Gastrocnemius medialis (tissue), 4 donors: ENCODE measurements around the gene SEPTIN11. TPM values are rescaled to one million over a fixed set of nuclear protein-coding genes. Genes with fewer than 3 reads are reported as not detected.

Experiments used
- ATAC-seq, 2 donors: fragments of 150-250 bp; one replicate each; pipeline ENCODE4 v1.9.1; 2016
- DNase-seq, 2 donors: peaks; one replicate each; pipeline ENCODE4 v3.0.0-alpha.2; 2019
- H3K27ac ChIP-seq, 4 donors: fragments of 200-600 bp; sonication (generic); 1 replicate in 1 of 4; 2 replicates in 3 of 4; pipeline ENCODE4 v1.5.1; 2016 to 2018; ENCODE audit warnings: mild to moderate bottlenecking in 2 of 4, moderate library complexity in 1 of 4
- H3K27me3 ChIP-seq, 3 donors: fragments of 200-600 bp; sonication (generic) in 2 of 3; 1 replicate in 1 of 3; 2 replicates in 2 of 3; pipeline versions ENCODE4 v1.5.1 to v1.6.0; 2016 to 2019; ENCODE audit warnings: mild to moderate bottlenecking in 1 of 3, moderate library complexity in 1 of 3
- H3K36me3 ChIP-seq, 2 donors: fragments of 200-600 bp; sonication (generic) in 1 of 2; one replicate each; pipeline ENCODE4 v1.5.1; 2017 to 2018
- H3K4me1 ChIP-seq, 2 donors: fragments of 200-600 bp; sonication (generic) in 1 of 2; one replicate each; pipeline ENCODE4 v1.5.1; 2016 to 2017; ENCODE audit warnings: mild to moderate bottlenecking in 2 of 2
- H3K4me3 ChIP-seq, 4 donors: fragments of 200-600 bp; sonication (generic) in 3 of 4; 1 replicate in 1 of 4; 2 replicates in 3 of 4; pipeline ENCODE4 v1.5.1; 2016 to 2019; ENCODE audit warnings: mild to moderate bottlenecking in 2 of 4
- H3K9me3 ChIP-seq, 3 donors: fragments of 200-600 bp; sonication (generic) in 2 of 3; 1 replicate in 1 of 3; 2 replicates in 2 of 3; pipeline ENCODE4 v1.5.1; 2016 to 2019
- CTCF ChIP-seq, 5 experiments: fragments of 450-650 bp in 3 of 5; fragments of 200-600 bp in 2 of 5; sonication (generic) in 2 of 5; IDR thresholded peaks in 4 of 5; conservative IDR thresholded peaks in 1 of 5; 1 replicate in 4 of 5; 2 replicates in 1 of 5; pipeline ENCODE4 v1.5.1; 2016 to 2019; ENCODE audit warnings: antibody characterized with exemption in 5 of 5, mild to moderate bottlenecking in 3 of 5, moderate library complexity in 3 of 5
- POLR2A ChIP-seq, 2 donors: fragments of 450-650 bp; IDR thresholded peaks; one replicate each; pipeline ENCODE4 v1.6.1; 2017; ENCODE audit warnings: antibody characterized with exemption in 2 of 2, mild to moderate bottlenecking in 2 of 2, moderate library complexity in 2 of 2
- in situ Hi-C, 4 donors: fragments of 200-750 bp; cut with MboI; loops; one replicate each; pipeline versions ENCODE4 v1.15.0 to v1.8.0; 2017; ENCODE audit warnings: low sequenced_read_pairs in 4 of 4
- intact Hi-C: fragments of 100-400 bp; cut with DNase I; formaldehyde crosslinking; loops from one replicate; pipeline ENCODE4 v1.15.1; 2023; ENCODE audit warnings: low total_unique reads
- total RNA-seq, 4 donors: library from RNA; depleted of rRNA; stranded (reverse); fragments of >200 nt; gene quantifications; one replicate each; pipeline versions ENCODE4 v1.1.0 to v1.2.3, GENCODE V29; 2016

Gene SEPTIN11
- total RNA-seq, 4 donors from 2014 or later, result 11.3 to 104 (median 47.9) TPM

- TF ChIP-seq CTCF (IDR thresholded peaks at IDR 0.05 in 4 of 5, conservative IDR thresholded peaks at IDR 0.05 in 1 of 5) (no peak), POLR2A (IDR thresholded peaks at IDR 0.05) (no peak)
- Histone ChIP-seq H3K9me3 (no peaks in the 10 kb centered on the region), H3K4me1 (peaks cover 21 to 31% of the 10 kb centered on the region in 2 donors), H3K27me3 (no peaks in the 10 kb centered on the region), H3K36me3 (no peaks in the 10 kb centered on the region), H3K27ac (no peak overlapping the region), H3K4me3 (no peak overlapping the region)
- in situ Hi-C loops (no loop called here), intact Hi-C loops (no loop called here)
- no peak for DNase-seq
- no peak for ATAC-seq
Measured at GRCh38 chr4:76990288-76991080, 40.9 kb downstream of the SEPTIN11 start.

- intact Hi-C loops, result no loop called here
- Histone ChIP-seq H3K27ac (no peak overlapping the region), H3K27me3 (no peaks in the 10 kb centered on the region), H3K4me3 (no peak overlapping the region), H3K9me3 (no peaks in the 10 kb centered on the region), H3K4me1 (peaks cover 18 to 26% of the 10 kb centered on the region in 2 donors), H3K36me3 (no peaks in the 10 kb centered on the region)
- TF ChIP-seq CTCF (IDR thresholded peaks at IDR 0.05 in 4 of 5, conservative IDR thresholded peaks at IDR 0.05 in 1 of 5), result no peak
- TF ChIP-seq POLR2A (IDR thresholded peaks at IDR 0.05), result no peak
- DNase-seq (no peak), ATAC-seq (no peak)
- in situ Hi-C loops, result no loop called here
Measured at GRCh38 chr4:76991161-76991660, 41.7 kb downstream of the SEPTIN11 start.

GRCh38 chr4:76993787-76994641, 44.5 kb downstream of the SEPTIN11 start:
- in situ Hi-C loops, result no loop called here
- Histone ChIP-seq H3K27ac (peak overlapping the region; percentile 74 to 85 (median 82)), H3K9me3 (no peaks in the 10 kb centered on the region), H3K27me3 (no peaks in the 10 kb centered on the region), H3K4me1 (peaks cover 13 to 26% of the 10 kb centered on the region in 2 donors), H3K4me3 (peak overlapping the region in 3 of 4 donors; percentile 11 to 34 (median 21)), H3K36me3 (peaks cover 0 to 3% of the 10 kb centered on the region in 2 donors)
- peak; percentile 98 for ATAC-seq
- TF ChIP-seq CTCF (IDR thresholded peaks at IDR 0.05 in 4 of 5, conservative IDR thresholded peaks at IDR 0.05 in 1 of 5) (no peak), POLR2A (IDR thresholded peaks at IDR 0.05) (peak in 1 of 2 donors; percentile 31)
- DNase-seq, result peak; percentile 43 to 62
- intact Hi-C loops, result loop anchor here (2.0 kb wide), 1 partner anchor 45 kb away; the partner anchor contains the start of gene SEPTIN11

- intact Hi-C loops, result loop anchor here (2.0 kb wide), 1 partner anchor 47 kb away; the partner anchor contains the start of gene SEPTIN11
- peaks cover 13 to 26% of the 10 kb centered on the region in 2 donors for H3K4me1 ChIP-seq
- no peak overlapping the region for H3K27ac ChIP-seq
- no peak overlapping the region for H3K4me3 ChIP-seq
- ATAC-seq (no peak), DNase-seq (no peak)
- TF ChIP-seq CTCF (IDR thresholded peaks at IDR 0.05 in 4 of 5, conservative IDR thresholded peaks at IDR 0.05 in 1 of 5), result no peak
- no peak for TF ChIP-seq POLR2A (IDR thresholded peaks at IDR 0.05)
- in situ Hi-C loops, result no loop called here
- H3K9me3 ChIP-seq, result no peaks in the 10 kb centered on the region
- H3K27me3 ChIP-seq, result no peaks in the 10 kb centered on the region
- peaks cover 0 to 3% of the 10 kb centered on the region in 2 donors for H3K36me3 ChIP-seq
Measured at GRCh38 chr4:76995776-76996175, 46.2 kb downstream of the SEPTIN11 start.
